GM12892 (cell line): ENCODE results near the gene MSMP.

ENCODE experiments used
- POLR2A ChIP-seq: IDR thresholded peaks from 2 replicates; pipeline ENCODE4 v1.6.1; 2011; ENCODE audit warnings: low read depth, low read length, control low read depth
- POLR2AphosphoS5 ChIP-seq: IDR thresholded peaks from 2 replicates; pipeline ENCODE4 v1.6.1; 2011; ENCODE audit warnings: low read depth, low read length, control low read depth

- no peak for TF ChIP-seq POLR2A
- TF ChIP-seq POLR2AphosphoS5 = no peak
Measured at GRCh38 chr9:35790025-35790384, 35.9 kb upstream of the MSMP start.
